SIG-M5 (cell line): ENCODE data around the gene MADD.

ENCODE experiments used
- DNase-seq: peaks from one replicate; lab custom pipeline; 2025; lab: John Stamatoyannopoulos, UW

The MADD gene

GRCh38 chr11:47359162-47359561 is 89.2 kb downstream of the MADD start:
- DNase-seq = no peak

DNA sequence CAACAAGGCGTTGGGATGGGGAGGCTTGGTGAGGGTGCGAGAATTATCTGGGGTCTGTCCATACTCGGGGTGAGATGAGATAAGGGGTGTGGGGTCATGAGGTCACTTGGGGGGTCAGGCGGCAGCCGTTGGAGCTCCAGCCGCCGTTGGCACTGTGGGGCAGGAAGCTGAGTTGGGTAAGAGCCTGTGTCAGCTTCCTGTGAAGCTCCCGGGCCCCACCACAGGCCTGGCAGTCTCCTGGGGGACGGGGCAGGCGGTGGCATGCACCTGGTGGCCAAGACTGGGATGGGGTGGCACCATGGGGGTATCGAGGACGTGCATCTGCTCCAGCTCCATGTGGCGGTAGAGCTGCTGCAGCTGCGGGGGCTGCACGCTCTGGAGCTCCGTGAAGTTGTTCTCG is 89.7 kb downstream of the MADD start:
- no peak for DNase-seq

- no peak for DNase-seq
Observed at GRCh38 chr11:47360341-47360740, 90.4 kb downstream of the MADD start.

DNA sequence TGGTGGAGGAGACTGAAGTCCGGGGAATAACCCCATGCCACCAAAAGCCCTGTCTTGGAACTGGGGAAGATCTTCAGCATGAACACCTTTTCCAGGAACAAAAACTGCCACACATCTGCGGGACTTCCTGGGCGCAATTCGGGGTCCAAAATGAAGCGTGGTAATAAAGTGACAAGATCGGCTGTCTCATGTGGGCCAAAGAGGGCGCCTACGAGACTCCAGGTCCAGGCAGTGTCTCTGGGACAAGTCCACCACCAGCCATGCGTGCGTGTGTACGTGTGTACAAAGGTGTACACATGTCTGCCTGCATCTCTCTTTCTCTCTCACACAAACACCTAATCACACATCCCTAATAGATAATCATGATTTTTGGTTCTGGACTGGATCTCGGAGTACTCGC is 91.5 kb downstream of the MADD start:
- DNase-seq = no peak

- no peak for DNase-seq
Observed at GRCh38 chr11:47366020-47366490, 96.1 kb downstream of the MADD start.

- DNase-seq = no peak
Observed at GRCh38 chr11:47369676-47370075, 99.7 kb downstream of the MADD start.

- no peak for DNase-seq
Observed at GRCh38 chr11:47372422-47372821, 102.5 kb downstream of the MADD start.

DNA sequence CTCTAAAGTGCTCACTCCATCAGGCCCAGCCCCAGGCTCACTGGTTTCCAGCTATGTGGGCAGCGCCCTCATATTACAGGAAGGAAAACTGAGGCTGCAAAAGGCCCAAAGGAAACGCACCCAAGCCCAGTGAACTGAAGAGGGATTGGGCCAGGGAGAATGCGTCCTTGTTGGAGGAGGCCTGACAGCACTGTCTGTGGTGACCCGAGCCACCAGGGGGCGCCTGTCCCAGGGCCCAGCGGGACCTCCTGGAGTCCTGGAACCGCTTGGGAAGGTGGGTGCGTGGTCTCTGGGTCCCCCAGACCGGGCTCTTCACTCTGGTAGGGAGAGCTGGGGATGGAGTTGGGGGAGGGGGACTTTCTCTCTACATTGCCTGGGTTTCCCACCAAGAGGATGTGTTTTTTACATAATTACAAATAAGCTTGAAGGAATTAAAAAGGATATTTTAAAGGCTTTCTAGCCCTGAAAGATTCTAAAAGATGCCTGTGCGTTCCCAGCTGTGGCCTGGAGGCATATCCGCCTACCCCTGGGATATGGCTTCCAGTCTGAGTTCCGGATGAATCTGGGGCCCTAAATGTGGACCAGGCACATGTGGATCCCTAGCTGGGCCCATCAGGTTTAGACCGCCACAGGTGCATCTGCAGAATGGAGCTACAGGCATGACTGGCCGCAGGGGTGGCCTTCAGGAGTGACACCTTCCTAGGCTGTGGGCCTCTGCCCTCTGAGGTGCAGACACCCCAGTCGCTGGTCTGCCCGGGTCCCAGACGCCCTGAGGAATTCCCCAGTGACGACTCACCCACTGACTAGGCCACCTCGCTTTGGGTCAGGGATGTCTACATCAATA is 104.2 kb downstream of the MADD start:
- DNase-seq = no peak

- DNase-seq = no peak
Observed at GRCh38 chr11:47374720-47375019, 104.7 kb downstream of the MADD start.

DNA sequence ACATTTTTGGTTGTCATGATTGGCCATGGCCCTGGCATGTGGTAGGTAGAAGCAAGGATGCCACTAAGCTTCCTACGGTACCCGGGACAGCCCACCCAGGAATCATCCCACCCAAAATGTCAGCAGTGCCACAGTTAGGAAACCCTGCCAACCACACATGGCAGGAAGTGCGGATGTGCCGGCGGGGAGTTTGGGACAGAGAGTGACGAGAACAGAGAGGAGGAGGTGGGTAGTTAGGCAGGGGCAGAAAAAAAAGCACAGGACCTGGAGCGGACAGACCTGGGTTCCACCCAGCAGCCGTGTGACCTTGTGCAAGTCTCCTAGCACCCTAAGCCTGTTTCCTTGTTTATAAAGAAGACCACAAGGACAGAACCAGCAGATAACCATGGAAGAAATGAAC is 105.1 kb downstream of the MADD start:
- no peak for DNase-seq

- no peak for DNase-seq
Observed at GRCh38 chr11:47375546-47376085, 105.7 kb downstream of the MADD start.

DNA sequence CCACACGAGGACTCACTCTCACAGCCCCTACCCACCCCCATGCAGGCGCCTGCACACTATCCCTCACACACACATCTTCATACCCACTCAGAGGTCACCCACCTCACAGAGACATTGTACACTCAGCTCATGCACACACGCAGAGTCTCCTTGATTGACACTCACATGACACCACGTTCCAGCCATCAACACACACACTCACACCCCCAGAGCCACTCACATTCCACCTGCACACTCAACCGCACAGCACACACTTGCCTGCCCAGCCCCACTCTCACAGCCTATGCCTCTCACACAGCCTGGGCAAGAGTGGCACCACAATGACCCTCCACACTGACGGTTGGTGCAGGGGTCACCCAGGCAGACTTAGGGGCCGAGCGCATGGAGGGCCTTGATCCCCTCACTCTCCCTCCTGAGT is 106.2 kb downstream of the MADD start:
- no peak for DNase-seq

DNA sequence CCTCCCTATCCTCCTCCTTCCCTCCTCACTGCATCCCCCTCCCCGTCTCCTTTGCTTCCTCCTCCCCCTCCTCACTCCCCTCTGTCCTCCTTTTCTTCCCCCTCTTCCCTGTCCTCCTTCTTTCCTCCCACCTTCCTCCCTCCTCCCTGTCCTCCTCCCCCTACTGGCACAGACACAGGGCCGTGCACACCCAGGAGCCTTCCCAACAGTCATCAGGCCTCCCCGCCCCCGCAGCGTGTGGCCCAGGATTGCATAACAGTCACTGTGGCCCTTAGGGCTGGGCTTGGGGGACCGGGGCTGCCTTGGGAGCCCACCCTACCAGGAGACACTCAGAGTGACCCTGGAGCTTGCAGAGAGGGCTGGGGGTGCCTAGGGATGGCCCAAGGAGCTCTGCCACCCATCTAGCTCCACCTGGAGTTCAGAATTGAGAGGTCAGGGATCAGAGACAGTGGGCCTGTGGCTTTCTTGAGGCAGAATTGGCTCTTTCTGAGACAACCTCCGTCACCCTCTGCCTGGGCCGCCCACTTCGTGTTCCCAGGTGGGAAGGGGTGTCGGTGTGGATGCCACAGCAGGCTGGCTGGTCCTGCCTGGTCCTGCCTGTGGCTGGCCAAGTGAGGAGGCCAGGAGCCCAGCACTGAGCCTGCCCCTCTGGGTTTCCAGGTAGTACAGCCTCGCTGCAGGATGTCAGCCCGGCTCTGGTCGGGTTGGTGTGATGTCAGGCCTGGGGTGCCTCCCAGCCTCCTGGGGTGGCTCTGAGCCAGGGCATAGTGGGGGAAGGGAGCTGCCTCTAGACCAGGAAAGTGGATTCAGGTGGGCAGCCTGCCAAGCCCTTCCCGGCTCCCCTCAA is 106.8 kb downstream of the MADD start:
- peak; percentile 13 for DNase-seq

DNA sequence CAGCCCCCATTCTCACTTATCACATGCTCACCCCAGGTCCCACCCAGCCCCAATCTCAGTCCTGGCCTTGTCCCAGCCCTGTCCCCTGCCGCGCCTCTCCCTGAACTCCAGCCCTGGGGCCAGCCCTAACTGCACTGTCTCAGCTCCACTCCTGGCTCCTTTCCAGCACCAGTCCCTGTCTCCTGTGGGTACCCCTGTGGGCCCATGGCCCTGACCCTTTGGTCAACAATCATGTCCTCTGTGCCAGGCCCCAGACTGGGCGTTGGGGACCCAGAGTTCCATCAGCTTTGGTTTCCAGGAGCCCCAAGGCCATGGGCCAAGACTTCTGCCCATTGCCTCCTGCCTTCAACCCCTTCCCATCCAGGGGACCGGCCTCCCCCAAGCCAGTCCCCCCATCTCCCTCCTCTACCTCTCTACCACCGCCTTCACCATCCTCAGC is 107.7 kb downstream of the MADD start:
- no peak for DNase-seq

DNA sequence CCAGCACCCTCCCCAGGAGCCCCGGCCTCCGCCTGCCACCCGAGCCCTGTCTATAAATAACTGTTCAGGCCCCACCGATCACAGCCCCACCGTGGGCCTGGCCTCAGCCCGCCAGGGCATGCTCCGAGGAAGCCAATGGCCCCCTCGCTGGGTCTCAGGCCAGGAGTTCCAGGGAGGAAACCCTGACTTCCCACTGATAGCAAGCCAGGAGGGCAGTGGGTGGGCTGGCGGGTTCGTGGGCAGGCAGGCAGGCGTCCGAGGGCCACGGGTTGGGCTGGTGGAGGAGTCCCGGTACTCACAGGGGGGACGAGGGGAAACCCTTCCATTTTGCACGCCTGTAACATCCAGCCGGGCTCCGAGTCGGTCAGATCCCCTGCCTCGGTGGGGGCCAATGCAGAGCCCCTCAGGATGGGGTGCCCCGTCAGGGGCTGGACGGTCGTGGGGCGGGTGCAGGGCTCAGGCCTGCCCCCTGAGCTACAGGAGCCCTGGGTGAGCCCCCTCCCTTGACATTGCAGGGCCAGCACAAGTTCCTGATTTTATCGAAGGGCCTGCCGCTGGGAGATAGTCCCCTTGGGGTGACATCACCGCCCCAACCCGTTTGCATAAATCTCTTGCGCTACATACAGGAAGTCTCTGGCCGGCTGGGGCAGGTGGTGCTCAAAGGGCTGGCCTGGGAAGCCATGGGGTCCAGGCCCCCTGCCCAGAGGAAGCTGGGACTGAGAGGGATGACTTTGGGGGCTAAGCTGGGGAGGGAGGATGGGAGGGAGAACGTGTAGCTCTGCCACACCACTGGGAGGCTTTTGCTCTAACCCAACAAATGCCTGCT is 108.3 kb downstream of the MADD start, which contains the start of gene SPI1:
Gene SPI1 (minus strand): TSS at position 538 of the 826 bp plus-strand sequence. CDS start 194 bp downstream, at position 344.
- peak; percentile 51 for DNase-seq

DNA sequence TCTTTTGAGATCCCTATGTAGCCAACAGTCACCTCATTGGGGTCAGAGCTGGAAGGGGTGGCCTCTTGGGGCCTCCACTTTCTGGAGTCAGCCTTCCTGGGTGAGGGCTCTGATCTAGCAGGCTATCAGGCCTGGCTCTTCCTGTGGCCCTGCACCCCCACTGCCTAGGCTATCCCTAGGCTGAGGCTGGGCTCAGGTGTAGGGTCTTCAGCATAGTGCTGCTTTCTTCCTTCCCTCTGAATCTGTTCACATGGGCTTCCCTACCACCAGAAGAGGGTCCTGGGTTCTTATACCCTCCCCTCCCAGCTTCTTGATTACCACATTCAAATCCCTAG is 108.9 kb downstream of the MADD start:
- DNase-seq = no peak

DNA sequence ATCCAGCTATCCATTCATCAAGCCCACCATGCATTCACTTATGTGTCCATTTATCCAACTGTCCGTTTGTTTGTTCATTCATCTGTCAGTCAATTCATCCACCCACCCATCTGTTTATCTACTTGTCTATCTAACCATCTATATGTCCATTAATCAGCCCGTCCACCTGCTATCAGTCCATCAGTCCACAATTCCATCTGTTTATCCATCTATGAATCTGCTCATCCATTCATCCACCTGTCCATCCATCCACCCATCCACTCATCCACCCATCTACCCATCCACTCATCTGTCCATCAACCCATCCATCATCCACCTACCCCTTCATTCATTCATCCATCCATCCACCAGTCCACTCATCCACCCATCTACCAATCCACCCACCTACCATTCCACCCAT is 109.4 kb downstream of the MADD start:
- DNase-seq = no peak
